HEK293T (cell line): ENCODE results near the gene STK17B.

Experiments
- CTCF ChIA-PET: fragments of 350-600 bp; formaldehyde crosslinking; extraction: SDS; loops from one replicate; lab custom pipeline; 2021; ENCODE audit warnings: antibody characterized with exemption, inconsistent platforms; lab: Yijun Ruan, JAX
- POLR2A ChIA-PET: fragments of 350-600 bp; formaldehyde crosslinking; extraction: SDS; loops from one replicate; lab custom pipeline; 2020; ENCODE audit warnings: antibody characterized with exemption, inconsistent platforms; lab: Yijun Ruan, JAX
- DNase-seq: peaks from one replicate; pipeline ENCODE4 v3.0.0; 2012; ENCODE audit warnings: mixed read lengths; ENCODE audit errors: extremely low spot score
- ARNT ChIP-seq: fragments of 450-650 bp; IDR thresholded peaks from 2 replicates; pipeline ENCODE4 v1.6.1; 2017; ENCODE audit warnings: mild to moderate bottlenecking
- BHLHE40 ChIP-seq: fragments of 450-650 bp; IDR thresholded peaks from 2 replicates; pipeline ENCODE4 v1.6.1; 2016; ENCODE audit warnings: mild to moderate bottlenecking, moderate library complexity, borderline replicate concordance
- CTBP1 ChIP-seq: fragments of 450-650 bp; IDR thresholded peaks from 2 replicates; pipeline ENCODE4 v1.6.1; 2016; ENCODE audit warnings: borderline replicate concordance
- ELF4 ChIP-seq: fragments of 450-650 bp; IDR thresholded peaks from 2 replicates; pipeline ENCODE4 v1.6.1; 2017; ENCODE audit warnings: antibody characterized with exemption
- FOXA1 ChIP-seq: fragments of 450-650 bp; IDR thresholded peaks from 2 replicates; pipeline ENCODE4 v1.6.1; 2016; ENCODE audit warnings: mild to moderate bottlenecking
- FOXK2 ChIP-seq: fragments of 450-650 bp; IDR thresholded peaks from 2 replicates; pipeline ENCODE4 v1.6.1; 2016; ENCODE audit warnings: mild to moderate bottlenecking
- FOXM1 ChIP-seq: fragments of 450-650 bp; IDR thresholded peaks from 2 replicates; pipeline ENCODE4 v1.6.1; 2017; ENCODE audit warnings: mild to moderate bottlenecking, borderline replicate concordance
- HDGF ChIP-seq: fragments of 450-650 bp; IDR thresholded peaks from 2 replicates; pipeline ENCODE4 v1.6.1; 2017; ENCODE audit warnings: antibody characterized with exemption, borderline replicate concordance
- L3MBTL2 ChIP-seq: fragments of 450-650 bp; conservative IDR thresholded peaks from 2 replicates; pipeline ENCODE4 v1.6.1; 2016; ENCODE audit warnings: mild to moderate bottlenecking
- LEF1 ChIP-seq: fragments of 450-650 bp; IDR thresholded peaks from 2 replicates; pipeline ENCODE4 v1.6.1; 2017; ENCODE audit warnings: mild to moderate bottlenecking, borderline replicate concordance
- NFRKB ChIP-seq: fragments of 450-650 bp; IDR thresholded peaks from 2 replicates; pipeline ENCODE4 v1.6.1; 2016; ENCODE audit warnings: mild to moderate bottlenecking, moderate library complexity
- PKNOX1 ChIP-seq: fragments of 450-650 bp; IDR thresholded peaks from 2 replicates; pipeline ENCODE4 v1.6.1; 2016
- SP1 ChIP-seq: fragments of 450-650 bp; IDR thresholded peaks from 2 replicates; pipeline ENCODE4 v1.6.1; 2017
- SUZ12 ChIP-seq: fragments of 450-650 bp; IDR thresholded peaks from 2 replicates; pipeline ENCODE4 v1.6.1; 2016; ENCODE audit warnings: mild to moderate bottlenecking
- TARDBP ChIP-seq: fragments of 450-650 bp; IDR thresholded peaks from 2 replicates; pipeline ENCODE4 v1.6.1; 2016
- ZNF384 ChIP-seq: fragments of 450-650 bp; IDR thresholded peaks from 2 replicates; pipeline ENCODE4 v1.6.1; 2016

Gene STK17B

GRCh38 chr2:196173505-196173904 is 2.1 kb upstream of the STK17B start:
- TF ChIP-seq SUZ12 (no peak), HDGF (no peak), FOXA1 (no peak), TARDBP (no peak), CTBP1 (no peak), ELF4 (no peak), LEF1 (no peak), L3MBTL2 (no peak), FOXM1 (no peak), PKNOX1 (no peak), ARNT (no peak), SP1 (no peak), NFRKB (no peak)
- ChIA-PET POLR2A (no interaction called here), CTCF (no interaction called here)

DNA sequence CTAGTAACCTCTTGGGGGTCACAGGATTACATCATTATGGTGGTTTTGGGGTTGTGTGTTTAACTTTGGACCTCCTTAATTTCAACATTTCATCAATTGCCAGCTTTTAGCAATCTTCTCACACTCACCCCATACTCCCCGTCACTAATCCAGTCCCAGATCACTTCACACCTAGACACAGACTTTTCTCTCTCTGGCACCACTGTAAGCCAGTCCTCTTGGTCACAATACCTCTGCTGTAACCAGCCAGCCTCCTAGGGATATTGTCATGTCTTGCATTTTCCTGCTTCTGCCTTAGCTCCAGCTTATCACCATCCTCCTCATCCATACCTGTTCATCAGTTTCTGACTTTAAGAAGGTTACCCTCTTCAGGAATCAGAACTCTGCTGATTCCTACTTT is 1.6 kb upstream of the STK17B start:
- no peak for DNase-seq
- CTCF ChIA-PET: no interaction called here
- POLR2A ChIA-PET: no interaction called here
- TF ChIP-seq FOXA1: no peak
- no peak for TF ChIP-seq FOXM1
- TF ChIP-seq CTBP1: no peak
- no peak for TF ChIP-seq NFRKB
- no peak for TF ChIP-seq ARNT
- no peak for TF ChIP-seq ELF4
- no peak for TF ChIP-seq TARDBP
- no peak for TF ChIP-seq BHLHE40
- TF ChIP-seq PKNOX1: no peak
- no peak for TF ChIP-seq SP1
- no peak for TF ChIP-seq L3MBTL2
- no peak for TF ChIP-seq SUZ12

More at GRCh38 chr2:196173505-196173904, 2.1 kb upstream of the STK17B start:
- no peak for DNase-seq

GRCh38 chr2:196171946-196172345 is 568 bp upstream of the STK17B start:
- DNase-seq: peak; percentile 17
- TF ChIP-seq PKNOX1: 0 out of 2 replicates have a peak, but pooled peaks have one; percentile 21
- TF ChIP-seq ELF4: no peak
- TF ChIP-seq L3MBTL2: 0 out of 2 replicates have a peak, but pooled peaks have one; percentile 19
- CTCF ChIA-PET: no interaction called here
- POLR2A ChIA-PET: interaction anchor here (0.6 to 1.0 kb wide), 4 partner anchors 9 to 19 kb away, joined by 3 to 5 read pairs (median 4); no protein-coding TSS in a partner anchor

GRCh38 chr2:196170606-196171247 is 651 bp downstream of the STK17B start:
- DNase-seq: peak; percentile 14
- ChIA-PET CTCF (interaction anchor here (0.6 kb wide), 1 partner anchor 93 kb away, joined by 3 read pairs; no protein-coding TSS in a partner anchor), POLR2A (interaction anchor here (1.0 to 1.4 kb wide), 2 partner anchors 18 to 89 kb away, joined by 3 to 4 read pairs; no protein-coding TSS in a partner anchor)
- 0 out of 2 replicates have a peak, but pooled peaks have one; percentile 22 for TF ChIP-seq TARDBP
- no peak for TF ChIP-seq ZNF384

GRCh38 chr2:196170213-196170605 is 1.2 kb downstream of the STK17B start:
- DNase-seq: peak; percentile 37
- no peak for TF ChIP-seq SP1
- no peak for TF ChIP-seq LEF1
- peak; percentile 67 for TF ChIP-seq PKNOX1
- ChIA-PET POLR2A (interaction anchor here (1.4 kb wide), 1 partner anchor 89 kb away, joined by 4 read pairs; no protein-coding TSS in a partner anchor), CTCF (no interaction called here)

DNA sequence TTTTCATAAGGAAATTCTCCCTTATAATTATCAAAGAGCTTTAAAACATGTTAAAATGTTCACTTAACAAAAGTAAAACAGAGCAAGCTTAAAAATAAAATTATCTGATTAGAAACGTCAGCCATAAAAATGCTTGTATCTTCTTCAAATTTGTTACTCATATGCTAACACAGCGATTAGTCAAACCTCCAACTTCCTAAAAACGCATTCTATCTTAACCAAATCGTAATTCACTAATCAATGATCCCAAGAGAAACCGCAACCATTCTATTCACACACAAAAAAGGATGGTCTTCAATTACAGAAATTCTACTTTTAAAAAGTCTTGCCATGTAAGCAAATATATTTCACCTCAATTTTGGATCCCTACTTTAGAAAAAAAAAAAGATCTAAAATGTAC is 1.9 kb downstream of the STK17B start:
- ChIA-PET CTCF (no interaction called here), POLR2A (no interaction called here)
- no peak for DNase-seq
- TF ChIP-seq ARNT: no peak
- no peak for TF ChIP-seq L3MBTL2
- TF ChIP-seq FOXA1: no peak
- TF ChIP-seq FOXM1: no peak
- no peak for TF ChIP-seq ZNF384
- TF ChIP-seq FOXK2: no peak
- TF ChIP-seq NFRKB: no peak
- no peak for TF ChIP-seq CTBP1
- TF ChIP-seq PKNOX1: no peak
- no peak for TF ChIP-seq TARDBP
- no peak for TF ChIP-seq BHLHE40
- TF ChIP-seq LEF1: no peak
- no peak for TF ChIP-seq HDGF
- TF ChIP-seq SP1: no peak
- TF ChIP-seq ELF4: no peak
